ENCODE results near the gene RAP1GDS1.

- TF ChIP-seq CTCF (IDR thresholded peaks at IDR 0.05) (no peak), POLR2AphosphoS5 (IDR thresholded peaks at IDR 0.05) (no peak), EP300 (IDR thresholded peaks at IDR 0.05) (no peak)
Observed at GRCh38 chr4:98345838-98346237, 84.7 kb downstream of the RAP1GDS1 start.

Data from esophagus muscularis mucosa (tissue), 4 donors.